GM12878 (cell line): ENCODE data around the gene CRACDL. TPM values are rescaled to one million over a fixed set of nuclear protein-coding genes. Genes with fewer than 3 reads are reported as not detected.

Source experiments
- ATAC-seq: fragments of 200-7000 bp; cut with Tn5 transposase; 3 replicates; pipeline ENCODE4 v1.9.1; 2020; ENCODE audit warnings: mild to moderate bottlenecking, moderate library complexity
- BruUV-seq: library from RNA; stranded (reverse); fragments of 400-500 nt; replicated peaks from 2 replicates; lab custom pipeline; 2021; lab: Mats Ljungman, UMichigan
- CTCF ChIA-PET: fragments of 300-600 bp; sonication (Branson Sonifier 250); formaldehyde crosslinking; extraction: SDS; loops from one replicate; lab custom pipeline; 2021; ENCODE audit warnings: inconsistent platforms; lab: Yijun Ruan, JAX
- POLR2A ChIA-PET: fragments of 350-600 bp; formaldehyde crosslinking; extraction: SDS; loops from one replicate; lab custom pipeline; 2021; ENCODE audit warnings: inconsistent platforms; lab: Charles Lee
- RAD21 ChIA-PET: fragments of 300-600 bp; sonication (Branson Sonifier 250); formaldehyde crosslinking; loops from one replicate; lab custom pipeline; 2023; ENCODE audit warnings: antibody characterized with exemption; ENCODE audit not compliant: unreplicated experiment; lab: Charles Lee
- SMC1A ChIA-PET: fragments of 300-600 bp; sonication (Branson Sonifier 250); formaldehyde crosslinking; loops from one replicate; lab custom pipeline; 2023; ENCODE audit not compliant: unreplicated experiment, uncharacterized antibody; lab: Charles Lee
- DNase-seq: peaks from one replicate; pipeline ENCODE4 v3.0.0-alpha.2; 2011; ENCODE audit warnings: low read depth, low spot score
- FAIRE-seq: peaks from 3 replicates; lab custom pipeline; 2011; peaks lifted over from hg19 to GRCh38; lab: Jason Lieb, UNC
- H2AFZ ChIP-seq: 2 replicates; pipeline ENCODE4 v1.6.0; 2011; ENCODE audit warnings: low read depth, low read length, control low read depth; ENCODE audit not compliant: control insufficient read depth
- H3K27ac ChIP-seq: 2 replicates; pipeline ENCODE4 v1.5.1; 2011; ENCODE audit warnings: control low read depth; ENCODE audit not compliant: control insufficient read depth, insufficient read depth
- H3K27me3 ChIP-seq, 2 experiments: replicated peaks in 1 of 2; 2 replicates each; pipeline versions ENCODE4 v1.6.0 to v1.6.1; 2011; ENCODE audit warnings: low read length in 1 of 2; ENCODE audit not compliant: control insufficient read depth in 2 of 2, insufficient read depth in 2 of 2
- H3K36me3 ChIP-seq, 2 experiments: 2 replicates each; pipeline ENCODE4 v1.5.1; 2011; ENCODE audit warnings: low read length in 1 of 2; ENCODE audit not compliant: control insufficient read depth in 2 of 2, insufficient read depth in 2 of 2
- H3K4me1 ChIP-seq: 2 replicates; pipeline ENCODE4 v1.6.1; 2011; ENCODE audit warnings: mild to moderate bottlenecking, low read length, moderate library complexity, mixed read lengths; ENCODE audit not compliant: control insufficient read depth, insufficient read depth
- H3K4me2 ChIP-seq: 2 replicates; pipeline ENCODE4 v1.6.0; 2011; ENCODE audit warnings: control low read depth; ENCODE audit not compliant: control insufficient read depth, insufficient read depth
- H3K4me3 ChIP-seq: fragments of 200-600 bp; sonication (generic); 2 replicates; pipeline ENCODE4 v1.5.1; 2016
- H3K79me2 ChIP-seq: 2 replicates; pipeline ENCODE4 v1.6.0; 2011; ENCODE audit warnings: low read length; ENCODE audit not compliant: control insufficient read depth, insufficient read depth
- H3K9ac ChIP-seq: 2 replicates; pipeline ENCODE4 v1.8.0; 2011; ENCODE audit warnings: low read length, control low read depth, mixed read lengths; ENCODE audit not compliant: control insufficient read depth, insufficient read depth
- H3K9me3 ChIP-seq: replicated peaks from 3 replicates; pipeline ENCODE4 v1.5.1; 2011; ENCODE audit warnings: mild to moderate bottlenecking, low read length; ENCODE audit not compliant: control insufficient read depth, insufficient read depth
- H4K20me1 ChIP-seq: 2 replicates; pipeline ENCODE4 v1.6.0; 2011; ENCODE audit not compliant: control insufficient read depth, insufficient read depth
- CHD4 ChIP-seq: fragments of 200-600 bp; sonication (generic); IDR thresholded peaks from 2 replicates; pipeline ENCODE4 v1.6.1; 2016; ENCODE audit warnings: mild to moderate bottlenecking
- CREM ChIP-seq: IDR thresholded peaks from 2 replicates; pipeline ENCODE4 v1.6.1; 2014; ENCODE audit warnings: antibody characterized with exemption, low read depth
- EED ChIP-seq: sonication (generic); IDR thresholded peaks from 2 replicates; pipeline ENCODE4 v1.6.1; 2016; ENCODE audit warnings: antibody characterized with exemption, low read depth
- EP300 ChIP-seq, 2 experiments: fragments of 150-350 bp in 1 of 2; IDR thresholded peaks; 2 replicates each; pipeline ENCODE4 v1.6.1; 2011 to 2012; ENCODE audit warnings: low read depth in 2 of 2, low read length in 2 of 2, borderline replicate concordance in 1 of 2, improper control_type of control experiment in 1 of 2, inconsistent platforms in 1 of 2; ENCODE audit not compliant: control insufficient read depth in 1 of 2
- FOXM1 ChIP-seq: IDR thresholded peaks from 2 replicates; pipeline ENCODE4 v1.6.1; 2012; ENCODE audit warnings: low read depth, mild to moderate bottlenecking, inconsistent platforms, low read length, moderate library complexity
- JUND ChIP-seq: IDR thresholded peaks from 2 replicates; pipeline ENCODE4 v1.6.1; 2012; ENCODE audit warnings: low read depth, mild to moderate bottlenecking, low read length, improper control_type of control experiment, moderate library complexity
- MYC ChIP-seq: IDR thresholded peaks from 2 replicates; pipeline ENCODE4 v1.6.1; 2011; ENCODE audit warnings: mild to moderate bottlenecking, low read length, moderate library complexity, inconsistent platforms; ENCODE audit not compliant: insufficient read depth, insufficient replicate concordance, insufficient read length, severe bottlenecking
- TCF12 ChIP-seq: IDR thresholded peaks from 2 replicates; pipeline ENCODE4 v1.6.1; 2011; ENCODE audit warnings: low read depth, mild to moderate bottlenecking, low read length
- WGBS: methylation state at CpG from one replicate; pipeline ENCODE4 v1.1.6; 2016; ENCODE audit warnings: low lambda C conversion rate; ENCODE audit not compliant: insufficient replicate concordance, insufficient coverage; ENCODE audit errors: missing lambda C conversion rate; 5-methylcytosine and 5-hydroxymethylcytosine counted together
- in situ Hi-C: fragments of 300-500 bp; cut with MboI; formaldehyde crosslinking; loops from 9 replicates; pipeline ENCODE4 v1.14.3; 2018; ENCODE audit warnings: mixed read lengths
- intact Hi-C: fragments of 100-400 bp; cut with micrococcal nuclease; formaldehyde crosslinking; loops from one replicate; pipeline ENCODE4 v1.14.2; 2022; ENCODE audit not compliant: unreplicated experiment
- polyA plus RNA-seq, 11 experiments: library from polyadenylated mRNA; depleted of rRNA in 4 of 11; unstranded in 6 of 11; stranded (reverse) in 5 of 11; fragments of >200 nt; fragmentation: Nextera tagmentation in 4 of 11; fragmentation: Illumina TruSeq in 1 of 11; extraction: Ambion mirVana in 4 of 11; extraction: Trizol in 1 of 11; gene quantifications; 1 replicate in 1 of 11; 2 replicates in 10 of 11; pipeline versions ENCODE4 v1.2.1 to v1.2.3, GENCODE V29; 2011 to 2016; ENCODE audit warnings: inconsistent platforms in 2 of 11, missing spikeins in 2 of 11, low read depth in 1 of 11
- total RNA-seq, 4 experiments: library from RNA; depleted of rRNA in 3 of 4; stranded (reverse); fragments of >200 nt in 3 of 4; fragmentation: Illumina TruSeq in 1 of 4; extraction: Trizol in 1 of 4; gene quantifications; 2 replicates each; pipeline versions ENCODE4 v1.2.1 to v1.2.3, GENCODE V29; 2013 to 2021
- TF ChIP-seq, protein P1 (sequence below): fragments of 450-650 bp; IDR thresholded peaks from 2 replicates; pipeline ENCODE4 v1.6.1; 2017; ENCODE audit warnings: mild to moderate bottlenecking, moderate library complexity
- TF ChIP-seq, protein P2 (sequence below): IDR thresholded peaks from 2 replicates; pipeline ENCODE4 v1.6.1; 2012; ENCODE audit warnings: low read depth, low read length, improper control_type of control experiment

CRACDL gene
- total and polyA plus RNA-seq, 10 of the 15 experiments (the other 5 are each of a cell fraction or from before 2014, with no cell fraction given): 0.03 to 0.72 (median 0.14) TPM

DNA sequence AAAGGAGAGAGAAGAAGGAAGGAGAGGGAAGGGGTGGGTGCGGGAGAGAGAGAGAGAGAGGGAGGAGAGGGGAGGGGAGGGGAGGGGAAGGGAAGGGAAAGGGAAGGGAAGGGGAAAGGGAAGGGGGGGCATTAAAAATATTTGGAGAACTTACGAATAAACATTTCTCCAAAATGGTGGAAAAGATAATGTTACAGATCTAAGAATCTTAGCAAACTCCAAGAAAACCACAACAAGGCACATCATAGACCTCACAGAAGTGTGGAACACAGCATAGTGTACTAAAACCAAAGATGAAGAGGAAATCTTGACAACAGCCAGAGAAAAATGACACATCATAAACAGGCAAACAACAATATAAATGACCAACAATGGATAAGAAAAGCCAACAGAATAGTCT lies 83.1 kb downstream of the CRACDL start:
- DNase-seq (no peak), ATAC-seq (no peak), FAIRE-seq (no peak)
- Histone ChIP-seq H3K36me3 (no peaks in the 10 kb centered on the region), H3K9ac (no peak overlapping the region), H3K27ac (no peak overlapping the region), H3K9me3 (no peaks in the 10 kb centered on the region), H3K27me3 (no peaks in the 10 kb centered on the region; a peak in 1 of 4 replicates), H3K4me1 (no peaks in the 10 kb centered on the region), H4K20me1 (no peaks in the 10 kb centered on the region), H2AFZ (no peak overlapping the region), H3K79me2 (no peaks in the 10 kb centered on the region), H3K4me3 (no peak overlapping the region), H3K4me2 (no peak overlapping the region)
- in situ Hi-C loops: no loop called here
- intact Hi-C loops: no loop called here
- ChIA-PET POLR2A (no interaction called here), SMC1A (no interaction called here), RAD21 (no interaction called here), CTCF (no interaction called here)
- WGBS: 33% methylated on average over 2 of the region's 2 CpGs
- no peak for TF ChIP-seq EP300 (IDR thresholded peaks at IDR 0.05; ENCODE audit: borderline replicate concordance in 1 of 2, control insufficient read depth in 1 of 2, low read depth in 2 of 2, low read length in 2 of 2)
- no TSS peak for BruUV-seq

DNA sequence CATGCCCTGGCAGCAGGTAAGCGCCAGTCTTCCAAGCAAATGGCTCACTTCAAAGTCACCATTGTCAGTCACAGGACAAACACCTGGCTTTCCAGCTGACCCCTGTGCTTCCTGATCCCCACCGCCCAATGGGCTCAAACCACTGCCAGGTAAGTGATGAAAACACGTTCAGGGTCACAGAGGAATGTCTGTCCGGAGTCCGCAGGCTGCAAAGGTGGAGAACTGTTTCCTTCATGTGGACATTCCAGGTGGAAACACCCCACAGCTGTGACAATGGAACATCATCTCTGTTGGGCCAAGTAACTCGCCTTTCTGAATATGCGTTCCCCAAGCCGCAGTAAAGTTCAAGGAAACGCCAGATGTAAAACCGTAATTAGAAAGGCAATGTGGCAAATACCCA lies 86.0 kb downstream of the CRACDL start:
- Histone ChIP-seq H4K20me1 (no peaks in the 10 kb centered on the region), H3K9ac (no peak overlapping the region), H3K79me2 (no peaks in the 10 kb centered on the region), H3K4me1 (no peaks in the 10 kb centered on the region), H3K27me3 (no peaks in the 10 kb centered on the region; a peak in 1 of 4 replicates), H3K4me3 (no peak overlapping the region), H3K9me3 (no peaks in the 10 kb centered on the region), H3K4me2 (no peak overlapping the region), H2AFZ (no peak overlapping the region), H3K36me3 (no peaks in the 10 kb centered on the region), H3K27ac (no peak overlapping the region)
- ChIA-PET SMC1A (no interaction called here), RAD21 (no interaction called here), CTCF (interaction anchor here (1.0 kb wide), 1 partner anchor 204 kb away, joined by 3 read pairs; no protein-coding TSS in a partner anchor), POLR2A (interaction anchor here (0.6 kb wide), 1 partner anchor 1949 kb away, joined by 3 read pairs; no protein-coding TSS in a partner anchor)
- intact Hi-C loops (no loop called here), in situ Hi-C loops (no loop called here)
- DNase-seq (no peak), FAIRE-seq (no peak), ATAC-seq (no peak)
- BruUV-seq: no TSS peak
- 52% methylated on average over 10 of the region's 10 CpGs for WGBS
- TF ChIP-seq, protein P1, sequence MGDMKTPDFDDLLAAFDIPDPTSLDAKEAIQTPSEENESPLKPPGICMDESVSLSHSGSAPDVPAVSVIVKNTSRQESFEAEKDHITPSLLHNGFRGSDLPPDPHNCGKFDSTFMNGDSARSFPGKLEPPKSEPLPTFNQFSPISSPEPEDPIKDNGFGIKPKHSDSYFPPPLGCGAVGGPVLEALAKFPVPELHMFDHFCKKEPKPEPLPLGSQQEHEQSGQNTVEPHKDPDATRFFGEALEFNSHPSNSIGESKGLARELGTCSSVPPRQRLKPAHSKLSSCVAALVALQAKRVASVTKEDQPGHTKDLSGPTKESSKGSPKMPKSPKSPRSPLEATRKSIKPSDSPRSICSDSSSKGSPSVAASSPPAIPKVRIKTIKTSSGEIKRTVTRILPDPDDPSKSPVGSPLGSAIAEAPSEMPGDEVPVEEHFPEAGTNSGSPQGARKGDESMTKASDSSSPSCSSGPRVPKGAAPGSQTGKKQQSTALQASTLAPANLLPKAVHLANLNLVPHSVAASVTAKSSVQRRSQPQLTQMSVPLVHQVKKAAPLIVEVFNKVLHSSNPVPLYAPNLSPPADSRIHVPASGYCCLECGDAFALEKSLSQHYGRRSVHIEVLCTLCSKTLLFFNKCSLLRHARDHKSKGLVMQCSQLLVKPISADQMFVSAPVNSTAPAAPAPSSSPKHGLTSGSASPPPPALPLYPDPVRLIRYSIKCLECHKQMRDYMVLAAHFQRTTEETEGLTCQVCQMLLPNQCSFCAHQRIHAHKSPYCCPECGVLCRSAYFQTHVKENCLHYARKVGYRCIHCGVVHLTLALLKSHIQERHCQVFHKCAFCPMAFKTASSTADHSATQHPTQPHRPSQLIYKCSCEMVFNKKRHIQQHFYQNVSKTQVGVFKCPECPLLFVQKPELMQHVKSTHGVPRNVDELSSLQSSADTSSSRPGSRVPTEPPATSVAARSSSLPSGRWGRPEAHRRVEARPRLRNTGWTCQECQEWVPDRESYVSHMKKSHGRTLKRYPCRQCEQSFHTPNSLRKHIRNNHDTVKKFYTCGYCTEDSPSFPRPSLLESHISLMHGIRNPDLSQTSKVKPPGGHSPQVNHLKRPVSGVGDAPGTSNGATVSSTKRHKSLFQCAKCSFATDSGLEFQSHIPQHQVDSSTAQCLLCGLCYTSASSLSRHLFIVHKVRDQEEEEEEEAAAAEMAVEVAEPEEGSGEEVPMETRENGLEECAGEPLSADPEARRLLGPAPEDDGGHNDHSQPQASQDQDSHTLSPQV: no peak
- TF ChIP-seq MYC (no peak), TCF12 (no peak), EED (no peak), CREM (no peak), FOXM1 (no peak), CHD4 (no peak), JUND (no peak)
- TF ChIP-seq, protein P2, sequence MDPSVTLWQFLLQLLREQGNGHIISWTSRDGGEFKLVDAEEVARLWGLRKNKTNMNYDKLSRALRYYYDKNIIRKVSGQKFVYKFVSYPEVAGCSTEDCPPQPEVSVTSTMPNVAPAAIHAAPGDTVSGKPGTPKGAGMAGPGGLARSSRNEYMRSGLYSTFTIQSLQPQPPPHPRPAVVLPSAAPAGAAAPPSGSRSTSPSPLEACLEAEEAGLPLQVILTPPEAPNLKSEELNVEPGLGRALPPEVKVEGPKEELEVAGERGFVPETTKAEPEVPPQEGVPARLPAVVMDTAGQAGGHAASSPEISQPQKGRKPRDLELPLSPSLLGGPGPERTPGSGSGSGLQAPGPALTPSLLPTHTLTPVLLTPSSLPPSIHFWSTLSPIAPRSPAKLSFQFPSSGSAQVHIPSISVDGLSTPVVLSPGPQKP: no peak
